ENCODE data around the gene CAMTA1. TPM values are rescaled to one million over a fixed set of nuclear protein-coding genes. Genes with fewer than 3 reads are reported as not detected.

The CAMTA1 gene
- total and polyA plus RNA-seq, 4 donors, result 48.1 to 140 (median 52.3) TPM

DNA sequence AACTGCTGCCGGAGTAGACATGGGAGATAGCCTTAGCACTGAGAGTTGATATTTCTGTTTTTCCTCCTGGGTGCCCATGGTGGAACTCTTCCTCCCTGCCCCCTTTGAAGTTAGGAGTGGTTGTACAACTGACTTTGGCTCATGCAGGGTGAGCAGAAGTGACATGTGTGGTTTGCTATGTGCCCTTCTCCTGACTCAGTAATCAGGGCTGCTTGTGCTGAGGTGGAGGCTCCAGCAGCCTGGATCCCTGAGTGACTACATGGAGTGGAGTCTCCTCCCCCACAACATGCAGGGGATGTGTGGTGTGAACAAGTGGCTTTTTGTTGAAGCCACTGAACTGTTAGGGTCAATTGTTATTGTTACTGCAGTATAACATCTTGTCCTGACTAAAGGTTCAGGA, 261.6 kb downstream of the CAMTA1 start:
- H3K4me3 ChIP-seq, result no peak overlapping the region
- H3K4me1 ChIP-seq (ENCODE audit: control insufficient read depth in 5 of 5, insufficient read depth in 5 of 5, low read length in 5 of 5), result no peaks in the 10 kb centered on the region
- H3K27me3 ChIP-seq (ENCODE audit: control insufficient read depth in 3 of 3, insufficient read depth in 3 of 3, low read length in 2 of 3), result peaks cover 0 to 13% (median 0%) of the 10 kb centered on the region in 3 donors
- H3K9me3 ChIP-seq (ENCODE audit: control insufficient read depth in 4 of 4, insufficient read depth in 3 of 4, low read length in 3 of 4), result peaks cover 0 to 4% (median 1%) of the 10 kb centered on the region in 4 donors
- no peak for TF ChIP-seq CTCF (IDR thresholded peaks at IDR 0.05; ENCODE audit: control extremely low read depth, extremely low read depth)
- no peaks in the 10 kb centered on the region for H3K36me3 ChIP-seq (ENCODE audit: control insufficient read depth in 4 of 4, insufficient read depth in 4 of 4, low read length in 4 of 4)
- no peak overlapping the region for H3K27ac ChIP-seq (ENCODE audit: low read depth in 1 of 2, low read length in 1 of 2)
- H3K9ac ChIP-seq (ENCODE audit: insufficient read depth in 1 of 2, low read length in 2 of 2), result no peak overlapping the region
- ATAC-seq (ENCODE audit: insufficient read depth, low FRiP score) (no peak), DNase-seq (no peak)
- WGBS, 2 donors, result 96 to 98% methylated on average over 1 of the region's 1 CpG

GRCh38 chr1:7047866-7048265, 262.6 kb downstream of the CAMTA1 start:
- no peaks in the 10 kb centered on the region for H3K4me1 ChIP-seq (ENCODE audit: control insufficient read depth in 5 of 5, insufficient read depth in 5 of 5, low read length in 5 of 5)
- H3K27ac ChIP-seq (ENCODE audit: low read depth in 1 of 2, low read length in 1 of 2), result no peak overlapping the region
- no peak for TF ChIP-seq CTCF (IDR thresholded peaks at IDR 0.05; ENCODE audit: control extremely low read depth, extremely low read depth)
- no peak overlapping the region for H3K4me3 ChIP-seq
- ATAC-seq (ENCODE audit: insufficient read depth, low FRiP score) (no peak), DNase-seq (no peak)
- no peaks in the 10 kb centered on the region for H3K36me3 ChIP-seq (ENCODE audit: control insufficient read depth in 4 of 4, insufficient read depth in 4 of 4, low read length in 4 of 4)
- no peak overlapping the region for H3K9ac ChIP-seq (ENCODE audit: insufficient read depth in 1 of 2, low read length in 2 of 2)
- WGBS, 2 donors, result 65 to 82% methylated on average over 2 of the region's 2 CpGs
- peaks cover 0 to 13% (median 0%) of the 10 kb centered on the region in 3 donors for H3K27me3 ChIP-seq (ENCODE audit: control insufficient read depth in 3 of 3, insufficient read depth in 3 of 3, low read length in 2 of 3)
- H3K9me3 ChIP-seq (ENCODE audit: control insufficient read depth in 4 of 4, insufficient read depth in 3 of 4, low read length in 3 of 4), result peaks cover 0 to 4% (median 1%) of the 10 kb centered on the region in 4 donors

- no peak for ATAC-seq (ENCODE audit: insufficient read depth, low FRiP score)
- Histone ChIP-seq H3K4me1 (ENCODE audit: control insufficient read depth in 5 of 5, insufficient read depth in 5 of 5, low read length in 5 of 5) (no peaks in the 10 kb centered on the region), H3K9me3 (ENCODE audit: control insufficient read depth in 4 of 4, insufficient read depth in 3 of 4, low read length in 3 of 4) (peaks cover 0 to 4% (median 1%) of the 10 kb centered on the region in 4 donors), H3K27me3 (ENCODE audit: control insufficient read depth in 3 of 3, insufficient read depth in 3 of 3, low read length in 2 of 3) (peaks cover 0 to 13% (median 0%) of the 10 kb centered on the region in 3 donors), H3K4me3 (no peak overlapping the region), H3K9ac (ENCODE audit: insufficient read depth in 1 of 2, low read length in 2 of 2) (no peak overlapping the region), H3K36me3 (ENCODE audit: control insufficient read depth in 4 of 4, insufficient read depth in 4 of 4, low read length in 4 of 4) (no peaks in the 10 kb centered on the region), H3K27ac (ENCODE audit: low read depth in 1 of 2, low read length in 1 of 2) (no peak overlapping the region)
- WGBS, 2 donors, result 76 to 88% methylated on average over 10 of the region's 10 CpGs
- no peak for TF ChIP-seq CTCF (IDR thresholded peaks at IDR 0.05; ENCODE audit: control extremely low read depth, extremely low read depth)
- DNase-seq, result no peak
Observed at GRCh38 chr1:7048395-7048794, 263.1 kb downstream of the CAMTA1 start.

All from lung (tissue), 12 donors.